ENCODE results near the gene ROR2.

The ROR2 gene

GRCh38 chr9:91781116-91781515 is 168.9 kb downstream of the ROR2 start:
- TF ChIP-seq TEAD4 (IDR thresholded peaks at IDR 0.05) (no peak), RAD21 (IDR thresholded peaks at IDR 0.05; ENCODE audit: low read depth) (no peak), YY1 (IDR thresholded peaks at IDR 0.05; ENCODE audit: low read depth) (no peak)
- TF ChIP-seq, protein P1, sequence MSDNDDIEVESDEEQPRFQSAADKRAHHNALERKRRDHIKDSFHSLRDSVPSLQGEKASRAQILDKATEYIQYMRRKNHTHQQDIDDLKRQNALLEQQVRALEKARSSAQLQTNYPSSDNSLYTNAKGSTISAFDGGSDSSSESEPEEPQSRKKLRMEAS (IDR thresholded peaks at IDR 0.05) = no peak
- TF ChIP-seq, protein P2, sequence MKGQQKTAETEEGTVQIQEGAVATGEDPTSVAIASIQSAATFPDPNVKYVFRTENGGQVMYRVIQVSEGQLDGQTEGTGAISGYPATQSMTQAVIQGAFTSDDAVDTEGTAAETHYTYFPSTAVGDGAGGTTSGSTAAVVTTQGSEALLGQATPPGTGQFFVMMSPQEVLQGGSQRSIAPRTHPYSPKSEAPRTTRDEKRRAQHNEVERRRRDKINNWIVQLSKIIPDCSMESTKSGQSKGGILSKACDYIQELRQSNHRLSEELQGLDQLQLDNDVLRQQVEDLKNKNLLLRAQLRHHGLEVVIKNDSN (IDR thresholded peaks at IDR 0.05) = no peak

DNA sequence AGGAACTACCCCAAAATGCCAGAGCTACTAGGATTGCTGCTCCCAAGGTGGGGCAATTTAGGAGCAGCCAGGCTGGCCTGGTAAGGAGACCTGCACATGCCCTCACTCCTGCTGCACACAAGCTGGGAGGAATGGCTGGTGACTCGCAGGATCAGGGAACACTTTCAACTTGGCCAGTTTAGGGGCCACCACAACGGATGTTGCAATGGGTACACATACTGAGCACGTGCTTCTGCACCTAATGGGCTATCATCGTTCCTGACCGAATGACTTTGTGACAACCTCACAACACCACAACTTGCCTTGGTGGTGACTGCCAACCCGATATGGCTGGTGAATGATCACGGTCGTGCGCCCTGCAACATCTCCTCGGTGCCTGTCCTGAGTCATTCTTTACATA is 172.0 kb downstream of the ROR2 start:
- TF ChIP-seq EP300 (IDR thresholded peaks at IDR 0.05; ENCODE audit: borderline replicate concordance) (no peak), REST (IDR thresholded peaks at IDR 0.05; ENCODE audit: low read depth) (no peak), TEAD4 (IDR thresholded peaks at IDR 0.05) (no peak), TAF1 (IDR thresholded peaks at IDR 0.05; ENCODE audit: low read depth) (no peak), CREB1 (IDR thresholded peaks at IDR 0.05; ENCODE audit: low read depth) (no peak), ZBTB7A (IDR thresholded peaks at IDR 0.05; ENCODE audit: low read depth) (no peak), RAD21 (IDR thresholded peaks at IDR 0.05; ENCODE audit: low read depth) (no peak), CEBPB (IDR thresholded peaks at IDR 0.05) (no peak), NFIC (IDR thresholded peaks at IDR 0.05) (no peak), FOXM1 (IDR thresholded peaks at IDR 0.05; ENCODE audit: borderline replicate concordance, low read depth) (no peak), TCF12 (IDR thresholded peaks at IDR 0.05; ENCODE audit: low read depth) (no peak), YY1 (IDR thresholded peaks at IDR 0.05; ENCODE audit: low read depth) (no peak), EGR1 (IDR thresholded peaks at IDR 0.05) (no peak)
- TF ChIP-seq, protein P1 (IDR thresholded peaks at IDR 0.05) = no peak
- TF ChIP-seq, protein P2 (IDR thresholded peaks at IDR 0.05) = no peak

DNA sequence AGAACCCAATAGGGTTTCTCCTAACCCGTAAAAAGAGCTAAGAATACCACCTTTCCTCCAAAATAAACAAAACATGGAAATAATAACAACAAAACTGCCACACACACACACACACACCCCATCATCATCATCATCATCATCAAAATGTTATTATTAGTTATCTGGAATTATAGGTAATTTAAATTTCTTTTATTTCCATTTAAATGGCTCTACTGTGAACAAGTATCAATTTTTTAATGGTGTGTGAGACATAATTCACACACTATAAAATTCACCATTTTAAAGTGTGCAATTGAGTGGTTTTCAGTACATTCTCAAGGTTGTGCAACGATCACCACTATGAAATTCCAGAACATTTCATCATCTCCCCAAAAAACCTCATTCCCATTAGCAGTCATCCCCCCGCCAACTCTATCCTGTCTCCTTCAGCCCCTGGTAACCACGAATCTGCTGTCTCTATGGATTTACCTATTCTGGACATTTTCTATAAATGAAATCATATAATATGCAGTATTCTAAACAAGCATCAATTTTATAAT is 172.7 kb downstream of the ROR2 start:
- TF ChIP-seq CEBPB (IDR thresholded peaks at IDR 0.05) = no peak
- no peak for TF ChIP-seq REST (IDR thresholded peaks at IDR 0.05; ENCODE audit: low read depth)
- TF ChIP-seq NFIC (IDR thresholded peaks at IDR 0.05) = no peak
- TF ChIP-seq FOXM1 (IDR thresholded peaks at IDR 0.05; ENCODE audit: borderline replicate concordance, low read depth) = no peak
- no peak for TF ChIP-seq CREB1 (IDR thresholded peaks at IDR 0.05; ENCODE audit: low read depth)
- TF ChIP-seq RAD21 (IDR thresholded peaks at IDR 0.05; ENCODE audit: low read depth) = no peak
- no peak for TF ChIP-seq YY1 (IDR thresholded peaks at IDR 0.05; ENCODE audit: low read depth)
- TF ChIP-seq, protein P1 (IDR thresholded peaks at IDR 0.05) = no peak
- no peak for TF ChIP-seq EP300 (IDR thresholded peaks at IDR 0.05; ENCODE audit: borderline replicate concordance)
- TF ChIP-seq, protein P2 (IDR thresholded peaks at IDR 0.05) = no peak
- TF ChIP-seq TCF12 (IDR thresholded peaks at IDR 0.05; ENCODE audit: low read depth) = no peak

GRCh38 chr9:91776409-91777291 is 173.4 kb downstream of the ROR2 start:
- no peak for TF ChIP-seq FOXM1 (IDR thresholded peaks at IDR 0.05; ENCODE audit: borderline replicate concordance, low read depth)

- TF ChIP-seq EP300 (IDR thresholded peaks at IDR 0.05; ENCODE audit: borderline replicate concordance) (no peak), CEBPB (IDR thresholded peaks at IDR 0.05) (no peak), EGR1 (IDR thresholded peaks at IDR 0.05) (no peak), FOXM1 (IDR thresholded peaks at IDR 0.05; ENCODE audit: borderline replicate concordance, low read depth) (no peak), REST (IDR thresholded peaks at IDR 0.05; ENCODE audit: low read depth) (no peak), TCF12 (IDR thresholded peaks at IDR 0.05; ENCODE audit: low read depth) (no peak), RAD21 (IDR thresholded peaks at IDR 0.05; ENCODE audit: low read depth) (no peak), TEAD4 (IDR thresholded peaks at IDR 0.05) (no peak), YY1 (IDR thresholded peaks at IDR 0.05; ENCODE audit: low read depth) (no peak), CREB1 (IDR thresholded peaks at IDR 0.05; ENCODE audit: low read depth) (no peak), TAF1 (IDR thresholded peaks at IDR 0.05; ENCODE audit: low read depth) (no peak), ZBTB7A (IDR thresholded peaks at IDR 0.05; ENCODE audit: low read depth) (no peak), NFIC (IDR thresholded peaks at IDR 0.05) (no peak)
- TF ChIP-seq, protein P2 (IDR thresholded peaks at IDR 0.05) = no peak
- TF ChIP-seq, protein P1 (IDR thresholded peaks at IDR 0.05) = no peak
Measured at GRCh38 chr9:91775708-91776028, 174.4 kb downstream of the ROR2 start.

Measured in Ishikawa (cell line).